IMR-90 (cell line): Measurements from ENCODE around the gene IRF5. TPM values are rescaled to one million over a fixed set of nuclear protein-coding genes. Genes with fewer than 3 reads are reported as not detected.

Experiments used
- ATAC-seq: fragments of 200-7000 bp; cut with Tn5 transposase; 2 replicates; pipeline ENCODE4 v1.9.1; 2020; ENCODE audit warnings: low read depth, mild to moderate bottlenecking, moderate library complexity
- BruUV-seq: library from RNA; stranded (reverse); fragments of 400-500 nt; replicated peaks from 2 replicates; lab custom pipeline; 2021; lab: Mats Ljungman, UMichigan
- CTCF ChIA-PET: fragments of 300-600 bp; formaldehyde crosslinking; extraction: SDS; loops from one replicate; lab custom pipeline; 2021; ENCODE audit warnings: antibody characterized with exemption; lab: Yijun Ruan, JAX
- POLR2A ChIA-PET: fragments of 300-600 bp; sonication (Branson Sonifier 250); formaldehyde crosslinking; loops from one replicate; lab custom pipeline; 2022; ENCODE audit warnings: antibody characterized with exemption; ENCODE audit not compliant: unreplicated experiment; lab: Charles Lee
- DNase-seq: peaks from one replicate; pipeline ENCODE4 v3.0.0; 2013
- H2AFZ ChIP-seq: replicated peaks from 2 replicates; pipeline ENCODE3; 2013; ENCODE audit warnings: low read length, mild to moderate bottlenecking; ENCODE audit not compliant: poor library complexity
- H2AK5ac ChIP-seq: 2 replicates; pipeline ENCODE4 v1.6.1; 2013; ENCODE audit warnings: low read depth, low read length, inconsistent platforms
- H2AK9ac ChIP-seq: replicated peaks from 2 replicates; pipeline ENCODE3; 2013; ENCODE audit warnings: mild to moderate bottlenecking, low read depth, low read length, moderate library complexity; ENCODE audit not compliant: poor library complexity
- H2BK120ac ChIP-seq: 2 replicates; pipeline ENCODE4 v1.6.1; 2013; ENCODE audit warnings: low read depth, low read length, inconsistent platforms
- H2BK15ac ChIP-seq: 3 replicates; pipeline ENCODE4 v1.6.1; 2013; ENCODE audit warnings: low read depth, low read length, inconsistent platforms
- H2BK20ac ChIP-seq: 2 replicates; pipeline ENCODE4 v1.6.1; 2013; ENCODE audit warnings: low read depth, mild to moderate bottlenecking, inconsistent platforms, low read length, moderate library complexity
- H2BK5ac ChIP-seq: 2 replicates; pipeline ENCODE4 v1.6.1; 2013; ENCODE audit warnings: mild to moderate bottlenecking, low read depth, low read length, inconsistent platforms; ENCODE audit not compliant: poor library complexity, severe bottlenecking
- H3K14ac ChIP-seq: replicated peaks from 2 replicates; pipeline ENCODE4 v1.6.1; 2013; ENCODE audit warnings: low read depth, low read length, inconsistent platforms
- H3K18ac ChIP-seq: 2 replicates; pipeline ENCODE4 v1.6.1; 2013; ENCODE audit warnings: low read depth, low read length, control low read depth
- H3K23ac ChIP-seq: 2 replicates; pipeline ENCODE4 v1.6.1; 2013; ENCODE audit warnings: low read depth, low read length, inconsistent platforms
- H3K27ac ChIP-seq: 2 replicates; pipeline ENCODE4 v1.5.1; 2013; ENCODE audit warnings: mild to moderate bottlenecking, control low read depth, low read length; ENCODE audit not compliant: insufficient read depth
- H3K27me3 ChIP-seq: 2 replicates; pipeline ENCODE4 v1.6.1; 2013; ENCODE audit warnings: low read length; ENCODE audit not compliant: control insufficient read depth, insufficient read depth
- H3K36me3 ChIP-seq: 2 replicates; pipeline ENCODE4 v1.6.1; 2013; ENCODE audit warnings: low read length, mixed read lengths; ENCODE audit not compliant: control insufficient read depth, insufficient read depth
- H3K4ac ChIP-seq: 2 replicates; pipeline ENCODE4 v1.6.1; 2013; ENCODE audit warnings: low read depth, low read length, inconsistent platforms
- H3K4me1 ChIP-seq: 2 replicates; pipeline ENCODE4 v1.6.1; 2013; ENCODE audit warnings: low read length, mixed read lengths; ENCODE audit not compliant: control insufficient read depth, insufficient read depth
- H3K4me2 ChIP-seq: 2 replicates; pipeline ENCODE4 v1.6.1; 2013; ENCODE audit warnings: low read depth, mild to moderate bottlenecking, control low read depth, low read length, moderate library complexity
- H3K4me3 ChIP-seq: 2 replicates; pipeline ENCODE4 v1.5.1; 2013; ENCODE audit warnings: low read depth, mild to moderate bottlenecking, control low read depth, low read length, moderate library complexity; ENCODE audit not compliant: insufficient read depth
- H3K56ac ChIP-seq: 2 replicates; pipeline ENCODE4 v1.6.1; 2013; ENCODE audit warnings: low read length, inconsistent platforms; ENCODE audit not compliant: insufficient read depth; ENCODE audit errors: extremely low read depth
- H3K79me1 ChIP-seq, 2 experiments: 2 replicates each; pipeline ENCODE4 v1.6.1; 2013; ENCODE audit warnings: low read length in 2 of 2, inconsistent platforms in 1 of 2, low read depth in 1 of 2
- H3K9ac ChIP-seq: 2 replicates; pipeline ENCODE4 v1.6.1; 2013; ENCODE audit warnings: low read depth, low read length, control low read depth
- H3K9me1 ChIP-seq: 2 replicates; pipeline ENCODE4 v1.6.1; 2013; ENCODE audit warnings: low read length, inconsistent platforms; ENCODE audit not compliant: insufficient read depth
- H3K9me3 ChIP-seq: 2 replicates; pipeline ENCODE4 v1.6.1; 2013; ENCODE audit warnings: low read length; ENCODE audit not compliant: control insufficient read depth, insufficient read depth
- H4K20me1 ChIP-seq: 2 replicates; pipeline ENCODE4 v1.6.1; 2013; ENCODE audit warnings: low read length, inconsistent platforms; ENCODE audit not compliant: insufficient read depth
- H4K5ac ChIP-seq: 2 replicates; pipeline ENCODE4 v1.6.1; 2013; ENCODE audit warnings: mild to moderate bottlenecking, low read depth, low read length, control low read depth
- H4K8ac ChIP-seq, 2 experiments: 2 replicates each; pipeline ENCODE4 v1.6.1; 2013; ENCODE audit warnings: low read depth in 2 of 2, low read length in 2 of 2, control low read depth in 1 of 2, inconsistent platforms in 1 of 2
- H4K91ac ChIP-seq: 2 replicates; pipeline ENCODE4 v1.6.1; 2013; ENCODE audit warnings: low read depth, low read length, inconsistent platforms; ENCODE audit not compliant: insufficient read depth
- CEBPB ChIP-seq: IDR thresholded peaks from 2 replicates; pipeline ENCODE4 v1.6.1; 2012; ENCODE audit warnings: low read depth, low read length, improper control_type of control experiment
- FOS ChIP-seq: fragments of 150-350 bp; IDR thresholded peaks from 2 replicates; pipeline ENCODE4 v1.6.1; 2016; ENCODE audit warnings: low read depth, low read length
- MAZ ChIP-seq: IDR thresholded peaks from 2 replicates; pipeline ENCODE4 v1.6.1; 2012; ENCODE audit warnings: low read depth, mild to moderate bottlenecking, low read length, improper control_type of control experiment, moderate library complexity, borderline replicate concordance
- NFE2L2 ChIP-seq: fragments of 150-350 bp; IDR thresholded peaks from 2 replicates; pipeline ENCODE4 v1.6.1; 2016; ENCODE audit warnings: low read depth, mild to moderate bottlenecking, low read length
- SMC3 ChIP-seq: fragments of 150-350 bp; IDR thresholded peaks from 2 replicates; pipeline ENCODE4 v1.6.1; 2016; ENCODE audit warnings: low read depth, mild to moderate bottlenecking, antibody characterized with exemption, low read length, moderate library complexity
- WGBS, 2 experiments: methylation state at CpG; one replicate each; pipeline versions ENCODE4 v1.1.5 to v1.1.7; 2013; ENCODE audit warnings: missing lambda C conversion rate in 2 of 2; ENCODE audit not compliant: insufficient read length in 1 of 2; ENCODE audit errors: extremely low coverage in 2 of 2; 5-methylcytosine and 5-hydroxymethylcytosine counted together
- dilution Hi-C: fragments of 300-500 bp; cut with HindIII; formaldehyde crosslinking; loops from one replicate; pipeline ENCODE4 v1.14.3; 2018; ENCODE audit warnings: low sequenced_read_pairs; ENCODE audit not compliant: unreplicated experiment
- in situ Hi-C: fragments of 300-500 bp; cut with MboI; formaldehyde crosslinking; loops from 3 replicates; pipeline ENCODE4 v1.14.3; 2019; ENCODE audit warnings: low sequenced_read_pairs, inconsistent platforms, mixed read lengths
- intact Hi-C: fragments of 100-400 bp; cut with micrococcal nuclease; formaldehyde crosslinking; loops from 2 replicates; pipeline ENCODE4 v1.10.0; 2022
- polyA plus RNA-seq, 3 experiments: library from polyadenylated mRNA; depleted of rRNA; stranded (reverse); fragments of >200 nt; gene quantifications; 2 replicates each; pipeline ENCODE4 v1.2.3, GENCODE V29; 2012; ENCODE audit warnings: low replicate concordance in 1 of 3
- total RNA-seq: library from RNA; depleted of rRNA; stranded (reverse); fragments of >200 nt; gene quantifications from 2 replicates; pipeline ENCODE4 v1.2.3, GENCODE V29; 2012
- TF ChIP-seq, protein P1 (sequence below): conservative IDR thresholded peaks from 2 replicates; pipeline ENCODE4 v1.5.1; 2012; ENCODE audit warnings: mild to moderate bottlenecking, low read depth, low read length, improper control_type of control experiment

IRF5 gene
- total and polyA plus RNA-seq, 2 of the 4 experiments (the other 2 are of a cell fraction), result 0.14 to 0.18 TPM

DNA sequence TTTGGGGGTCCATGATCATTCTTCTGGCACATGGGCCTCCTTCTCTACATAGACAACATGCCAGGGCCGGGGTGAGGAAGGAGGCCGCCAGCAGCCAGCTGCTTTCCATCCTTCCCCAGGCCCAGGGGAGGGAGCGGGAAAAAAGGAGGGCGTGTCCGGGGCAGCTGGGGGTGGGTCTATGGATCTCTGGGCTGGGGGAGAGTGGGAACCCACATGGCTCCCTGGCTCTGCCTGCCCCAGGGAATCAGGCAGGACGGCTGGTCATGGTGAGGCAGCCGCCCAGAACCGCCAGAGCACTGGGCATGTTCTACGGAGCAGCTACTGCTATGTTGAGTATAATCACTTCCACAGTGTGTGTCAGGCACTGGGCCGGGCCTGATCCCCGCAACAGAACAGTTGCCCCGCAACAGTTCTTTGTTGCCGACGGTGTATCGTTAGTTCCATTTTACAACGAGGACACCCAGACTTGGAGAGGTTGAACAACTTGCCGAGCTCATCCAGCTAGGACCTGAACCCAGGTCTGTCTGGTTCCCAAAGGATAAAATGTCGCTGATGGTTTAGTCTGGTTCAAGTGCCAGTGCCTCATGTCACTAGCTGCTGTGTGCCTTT lies 6.4 kb upstream of the IRF5 start:
- peaks cover 69% of the 10 kb centered on the region for H3K27me3 ChIP-seq
- no peak overlapping the region for H3K56ac ChIP-seq
- H3K4me1 ChIP-seq, result no peaks in the 10 kb centered on the region
- no peak overlapping the region for H4K91ac ChIP-seq
- H3K23ac ChIP-seq, result no peak overlapping the region
- H3K79me1 ChIP-seq, result no peaks in the 10 kb centered on the region
- H2BK15ac ChIP-seq, result no peak overlapping the region
- H2BK20ac ChIP-seq, result no peak overlapping the region
- no peak overlapping the region for H2AFZ ChIP-seq
- H4K5ac ChIP-seq, result no peak overlapping the region
- dilution Hi-C loops, result no loop called here
- POLR2A ChIA-PET, result no interaction called here
- 90% methylated on average over 8 of the region's 18 CpGs; no CpG with 5 or more reads in 1 of the 2 experiments for WGBS, 2 experiments
- no peak overlapping the region for H2BK5ac ChIP-seq
- no peak overlapping the region for H3K18ac ChIP-seq
- no peak overlapping the region for H4K8ac ChIP-seq
- H3K27ac ChIP-seq, result no peak overlapping the region
- H3K14ac ChIP-seq, result no peak overlapping the region
- TF ChIP-seq, protein P1, sequence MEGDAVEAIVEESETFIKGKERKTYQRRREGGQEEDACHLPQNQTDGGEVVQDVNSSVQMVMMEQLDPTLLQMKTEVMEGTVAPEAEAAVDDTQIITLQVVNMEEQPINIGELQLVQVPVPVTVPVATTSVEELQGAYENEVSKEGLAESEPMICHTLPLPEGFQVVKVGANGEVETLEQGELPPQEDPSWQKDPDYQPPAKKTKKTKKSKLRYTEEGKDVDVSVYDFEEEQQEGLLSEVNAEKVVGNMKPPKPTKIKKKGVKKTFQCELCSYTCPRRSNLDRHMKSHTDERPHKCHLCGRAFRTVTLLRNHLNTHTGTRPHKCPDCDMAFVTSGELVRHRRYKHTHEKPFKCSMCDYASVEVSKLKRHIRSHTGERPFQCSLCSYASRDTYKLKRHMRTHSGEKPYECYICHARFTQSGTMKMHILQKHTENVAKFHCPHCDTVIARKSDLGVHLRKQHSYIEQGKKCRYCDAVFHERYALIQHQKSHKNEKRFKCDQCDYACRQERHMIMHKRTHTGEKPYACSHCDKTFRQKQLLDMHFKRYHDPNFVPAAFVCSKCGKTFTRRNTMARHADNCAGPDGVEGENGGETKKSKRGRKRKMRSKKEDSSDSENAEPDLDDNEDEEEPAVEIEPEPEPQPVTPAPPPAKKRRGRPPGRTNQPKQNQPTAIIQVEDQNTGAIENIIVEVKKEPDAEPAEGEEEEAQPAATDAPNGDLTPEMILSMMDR, result no peak
- TF ChIP-seq SMC3 (no peak), NFE2L2 (no peak), MAZ (no peak), CEBPB (no peak), FOS (no peak)
- no peaks in the 10 kb centered on the region for H3K36me3 ChIP-seq
- H3K4ac ChIP-seq, result no peak overlapping the region
- H3K4me2 ChIP-seq, result no peak overlapping the region
- H3K9me1 ChIP-seq, result no peaks in the 10 kb centered on the region
- no peaks in the 10 kb centered on the region for H3K9me3 ChIP-seq
- no peak overlapping the region for H2BK120ac ChIP-seq
- H3K4me3 ChIP-seq, result no peak overlapping the region
- H4K20me1 ChIP-seq, result no peaks in the 10 kb centered on the region
- H2AK9ac ChIP-seq, result no peak overlapping the region
- no peak overlapping the region for H3K9ac ChIP-seq
- in situ Hi-C loops, result no loop called here
- no TSS peak for BruUV-seq
- H2AK5ac ChIP-seq, result no peak overlapping the region
- no peak for DNase-seq
- ATAC-seq, result no peak
- CTCF ChIA-PET, result no interaction called here
- intact Hi-C loops, result no loop called here
